Measurements from ENCODE around the gene MGMT. TPM values are rescaled to one million over a fixed set of nuclear protein-coding genes. Genes with fewer than 3 reads are reported as not detected.

MGMT gene
- total and polyA plus RNA-seq, 9 of the 15 experiments (the other 6 are each of a cell fraction or from before 2014, with no cell fraction given) = 0.03 to 0.29 (median 0.11) TPM; not detected in 4

DNA sequence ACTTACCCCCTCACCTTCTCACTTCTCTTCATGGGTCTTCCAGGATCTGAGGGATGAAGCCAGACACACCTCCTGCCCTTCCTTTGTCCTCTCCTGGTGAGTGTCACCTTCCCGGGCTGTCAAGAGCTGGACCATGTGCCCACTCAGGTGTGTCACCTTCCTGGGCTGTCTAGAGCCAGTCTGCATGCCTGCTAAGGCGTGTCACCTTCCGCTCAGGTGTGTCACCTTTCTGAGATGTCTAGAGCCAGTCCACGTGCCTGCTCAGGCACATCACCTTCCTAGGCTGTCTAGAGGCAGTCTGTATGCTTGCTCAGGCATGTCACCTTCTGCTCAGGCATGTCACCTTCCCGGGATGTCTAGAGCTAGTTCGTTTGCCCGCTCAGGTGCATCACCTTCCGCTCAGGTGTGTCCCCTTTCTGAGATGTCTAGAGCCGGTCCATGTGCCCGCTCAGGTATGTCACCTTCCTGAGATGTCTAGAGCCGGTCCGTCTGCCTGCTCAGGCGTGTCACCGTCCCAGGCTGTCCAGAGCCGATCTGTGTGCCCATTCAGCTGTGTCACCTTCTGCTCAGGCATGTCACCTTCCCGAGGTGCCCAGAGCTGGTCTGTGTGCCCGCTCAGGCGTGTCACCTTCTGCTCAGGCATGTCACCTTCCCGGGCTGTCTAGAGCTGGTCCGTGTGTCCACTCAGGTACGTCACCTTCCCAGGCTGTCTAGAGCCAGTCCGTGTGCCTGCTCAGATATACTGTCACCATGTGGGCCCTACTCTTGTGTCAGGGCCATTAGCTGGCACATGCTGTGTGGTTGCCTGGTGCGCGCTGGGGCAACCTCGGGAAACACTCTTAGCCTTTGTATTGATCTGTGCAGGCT lies 251.7 kb downstream of the MGMT start:
- in situ Hi-C loops (cut with MboI) (no loop called here), intact Hi-C loops (cut with micrococcal nuclease) (no loop called here)
- no peaks in the 10 kb centered on the region for H3K36me3 ChIP-seq (ENCODE audit: control insufficient read depth, insufficient read depth, low read length)
- BruUV-seq (replicated peaks) = no TSS peak
- no peak overlapping the region for H2AFZ ChIP-seq (ENCODE audit: low read depth, low read length)
- ATAC-seq (no peak), FAIRE-seq (no peak), DNase-seq (ENCODE audit: extremely low read depth in 1 of 4, low spot score in 3 of 4) (no peak)
- no peaks in the 10 kb centered on the region for H3K4me1 ChIP-seq (replicated peaks in 1 of 2; ENCODE audit: control insufficient read depth in 2 of 2, insufficient read depth in 2 of 2, low read length in 2 of 2)
- no peak for TF ChIP-seq HDAC3 (IDR thresholded peaks at IDR 0.05; ENCODE audit: borderline replicate concordance, partially characterized antibody)
- no peak for TF ChIP-seq GABPB2 (CRISPR knock-in tag; conservative IDR thresholded peaks at IDR 0.05)
- TF ChIP-seq, protein P1, sequence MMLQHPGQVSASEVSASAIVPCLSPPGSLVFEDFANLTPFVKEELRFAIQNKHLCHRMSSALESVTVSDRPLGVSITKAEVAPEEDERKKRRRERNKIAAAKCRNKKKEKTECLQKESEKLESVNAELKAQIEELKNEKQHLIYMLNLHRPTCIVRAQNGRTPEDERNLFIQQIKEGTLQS (IDR thresholded peaks at IDR 0.05) = no peak
- TF ChIP-seq, protein P1 (CRISPR knock-in tag; conservative IDR thresholded peaks at IDR 0.05) = no peak
- no peak for TF ChIP-seq ZNF347 (CRISPR knock-in tag; IDR thresholded peaks at IDR 0.05; ENCODE audit: low read depth)
- no peak for TF ChIP-seq ZNF184 (CRISPR knock-in tag; IDR thresholded peaks at IDR 0.05)
- TF ChIP-seq PYGO2 (tag; IDR thresholded peaks at IDR 0.05) = no peak
- TF ChIP-seq IFI16 (CRISPR knock-in tag; IDR thresholded peaks at IDR 0.05) = no peak
- no peak for TF ChIP-seq ZNF175 (CRISPR knock-in tag; IDR thresholded peaks at IDR 0.05; ENCODE audit: low read depth)
- TF ChIP-seq RBFOX2 (IDR thresholded peaks at IDR 0.05; ENCODE audit: low read depth, low read length) = no peak
- no peak for TF ChIP-seq ZNF253 (CRISPR knock-in tag; conservative IDR thresholded peaks at IDR 0.05)
- TF ChIP-seq HMGN3 (IDR thresholded peaks at IDR 0.05; ENCODE audit: borderline replicate concordance, extremely low read depth, insufficient read length, low read depth, low read length) = no peak
- no peak overlapping the region for H3K27ac ChIP-seq (ENCODE audit: extremely low read depth, low read depth, low read length)
- no peaks in the 10 kb centered on the region for H3K79me2 ChIP-seq (ENCODE audit: control insufficient read depth, insufficient read depth, low read length)
- no peak overlapping the region for H3K4me2 ChIP-seq (ENCODE audit: insufficient read depth, low read length)
- under 1% methylated on average over 23 of the region's 25 CpGs for WGBS (ENCODE audit: insufficient coverage, low coverage, missing lambda C conversion rate)
- no peaks in the 10 kb centered on the region for H3K9me3 ChIP-seq (replicated peaks; ENCODE audit: control insufficient read depth, insufficient read depth, low read depth, low read length)
- ChIA-PET POLR2A (no interaction called here), CTCF (ENCODE audit: low intra/inter-chr PET ratio) (no interaction called here)
- H3K27me3 ChIP-seq (ENCODE audit: control insufficient read depth in 2 of 2, insufficient read depth in 2 of 2, low read length in 2 of 2) = peaks cover 0 to 30% of the 10 kb centered on the region in 2 experiments; a peak in 4 of 5 replicates
- H3K4me3 ChIP-seq = no peak overlapping the region
- H3K9me1 ChIP-seq (ENCODE audit: control insufficient read depth, insufficient read depth, low read length) = no peaks in the 10 kb centered on the region
- H3K9ac ChIP-seq (ENCODE audit: insufficient read depth in 1 of 2, low read depth in 2 of 2, low read length in 2 of 2) = no peak overlapping the region
- no peaks in the 10 kb centered on the region for H4K20me1 ChIP-seq (replicated peaks; ENCODE audit: control insufficient read depth, insufficient read depth, low read length)

Data from K562 (cell line).